Tibial artery (tissue), 4 donors: ENCODE results near the gene NDRG4.

Source experiments
- DNase-seq, 2 donors: peaks; one replicate each; pipeline ENCODE4 v3.0.0-alpha.2; 2019
- H3K27ac ChIP-seq, 2 donors: fragments of 200-600 bp; sonication (generic) in 1 of 2; 1 replicate in 1 of 2; 2 replicates in 1 of 2; pipeline ENCODE4 v1.5.1; 2018 to 2019; ENCODE audit warnings: mild to moderate bottlenecking in 1 of 2
- H3K27me3 ChIP-seq, 2 donors: fragments of 200-600 bp; sonication (generic) in 1 of 2; one replicate each; pipeline versions ENCODE4 v1.5.1 to v1.6.0; 2016 to 2019
- H3K36me3 ChIP-seq, 3 donors: fragments of 200-600 bp; sonication (generic) in 2 of 3; one replicate each; pipeline ENCODE4 v1.5.1; 2016 to 2019; ENCODE audit warnings: mild to moderate bottlenecking in 2 of 3
- H3K4me1 ChIP-seq, 4 donors: fragments of 200-600 bp; sonication (generic) in 2 of 4; 1 replicate in 3 of 4; 2 replicates in 1 of 4; pipeline ENCODE4 v1.5.1; 2016 to 2019
- H3K4me3 ChIP-seq, 2 donors: fragments of 200-600 bp; sonication (generic) in 1 of 2; 1 replicate in 1 of 2; 2 replicates in 1 of 2; pipeline ENCODE4 v1.5.1; 2018 to 2019; ENCODE audit warnings: mild to moderate bottlenecking in 2 of 2
- H3K9me3 ChIP-seq, 3 donors: fragments of 200-600 bp; sonication (generic) in 1 of 3; one replicate each; pipeline ENCODE4 v1.5.1; 2016 to 2019
- CTCF ChIP-seq, 2 experiments: fragments of 200-600 bp in 1 of 2; fragments of 450-650 bp in 1 of 2; IDR thresholded peaks; one replicate each; pipeline ENCODE4 v1.5.1; 2017 to 2019; ENCODE audit warnings: antibody characterized with exemption in 2 of 2, mild to moderate bottlenecking in 1 of 2, moderate library complexity in 1 of 2
- intact Hi-C: fragments of 100-400 bp; cut with DNase I; formaldehyde crosslinking; loops from one replicate; pipeline ENCODE4 v1.15.0; 2023; ENCODE audit warnings: low total_unique reads

The NDRG4 gene

GRCh38 chr16:58494981-58495520 is 4.9 kb upstream of the NDRG4 start:
- intact Hi-C loops: no loop called here
- peak in 1 of 2 experiments; percentile 32 for TF ChIP-seq CTCF (IDR thresholded peaks at IDR 0.05)
- peak; percentile 64 to 77 for DNase-seq
- Histone ChIP-seq H3K4me1 (peaks cover 0 to 12% (median 4%) of the 10 kb centered on the region in 4 donors), H3K4me3 (peak overlapping the region in 1 of 2 donors; percentile 24), H3K9me3 (no peaks in the 10 kb centered on the region), H3K27me3 (peaks cover 0 to 7% of the 10 kb centered on the region in 2 donors), H3K27ac (no peak overlapping the region), H3K36me3 (no peaks in the 10 kb centered on the region)

DNA sequence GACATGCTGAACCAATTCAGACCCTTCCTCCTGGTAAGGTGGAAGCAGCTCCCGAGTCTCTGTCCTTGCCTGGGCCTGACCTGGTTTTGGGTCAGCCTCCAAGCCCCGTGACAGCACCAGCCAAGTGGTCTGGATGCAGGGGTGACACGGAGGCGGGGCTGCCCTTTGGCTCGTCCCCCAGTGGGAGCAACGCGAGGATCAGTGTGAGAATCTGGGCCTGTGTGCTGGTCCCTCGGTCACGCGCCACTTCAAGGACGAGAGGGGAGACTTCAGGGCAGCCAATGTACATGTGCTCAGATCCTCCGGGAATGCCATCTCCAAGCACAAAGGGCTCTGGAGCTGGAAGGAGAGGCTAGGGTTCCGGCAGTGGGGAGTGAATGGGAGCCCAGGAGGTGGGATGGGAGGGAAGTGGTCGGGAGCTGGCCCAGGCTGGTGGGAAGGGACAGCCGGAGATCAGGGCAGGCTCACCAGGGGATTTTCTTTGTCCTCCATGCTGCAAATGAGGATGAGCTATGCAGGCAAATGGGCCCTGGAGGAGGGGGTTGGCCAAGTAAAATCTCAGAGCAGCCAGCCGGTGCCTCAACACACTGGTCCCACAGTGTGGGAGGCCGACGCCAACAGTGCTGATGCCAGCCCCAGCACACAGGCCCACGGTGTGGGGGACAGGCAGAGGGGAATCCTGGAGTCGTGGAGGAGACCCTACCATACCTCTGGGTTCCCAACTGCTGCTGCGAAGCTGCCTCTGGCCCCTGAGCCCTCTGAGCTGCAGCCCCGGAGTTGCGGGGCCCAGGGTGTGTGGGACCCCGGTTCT is 4.2 kb upstream of the NDRG4 start:
- no peaks in the 10 kb centered on the region for H3K36me3 ChIP-seq
- intact Hi-C loops: no loop called here
- TF ChIP-seq CTCF (IDR thresholded peaks at IDR 0.05): no peak

DNA sequence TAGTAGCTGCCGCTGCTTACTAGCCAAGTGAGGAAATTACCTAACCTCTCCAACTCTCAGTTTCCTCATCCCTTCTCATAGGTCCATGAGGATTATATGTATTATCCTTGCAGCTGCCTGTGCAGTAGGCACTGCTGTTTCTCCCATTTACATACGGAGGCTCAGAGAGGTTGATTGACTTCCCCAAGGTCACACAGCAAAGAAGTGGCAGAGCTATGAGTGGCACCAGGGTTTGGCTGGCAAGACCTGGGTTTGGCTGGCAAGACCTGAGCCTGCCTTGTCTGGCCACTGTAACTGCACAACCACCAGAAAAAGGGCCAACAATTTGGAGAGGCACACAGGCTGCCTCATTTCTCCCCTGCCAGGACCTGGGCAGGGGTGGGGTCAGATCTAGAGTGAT is 2.5 kb upstream of the NDRG4 start:
- Histone ChIP-seq H3K4me1 (peaks cover 0 to 27% (median 12%) of the 10 kb centered on the region in 4 donors), H3K36me3 (no peaks in the 10 kb centered on the region), H3K27me3 (peaks cover 0 to 31% of the 10 kb centered on the region in 2 donors), H3K27ac (no peak overlapping the region), H3K4me3 (no peak overlapping the region), H3K9me3 (no peaks in the 10 kb centered on the region)
- TF ChIP-seq CTCF (IDR thresholded peaks at IDR 0.05): no peak
- intact Hi-C loops: no loop called here
- DNase-seq: peak in 1 of 2 donors; percentile 11

More for the DNA sequence above, 4.2 kb upstream of the NDRG4 start:
- Histone ChIP-seq H3K27me3 (peaks cover 0 to 14% of the 10 kb centered on the region in 2 donors), H3K27ac (no peak overlapping the region), H3K9me3 (no peaks in the 10 kb centered on the region), H3K4me3 (peak overlapping the region in 1 of 2 donors; percentile 24), H3K4me1 (peaks cover 0 to 18% (median 7%) of the 10 kb centered on the region in 4 donors)
- DNase-seq: no peak

DNA sequence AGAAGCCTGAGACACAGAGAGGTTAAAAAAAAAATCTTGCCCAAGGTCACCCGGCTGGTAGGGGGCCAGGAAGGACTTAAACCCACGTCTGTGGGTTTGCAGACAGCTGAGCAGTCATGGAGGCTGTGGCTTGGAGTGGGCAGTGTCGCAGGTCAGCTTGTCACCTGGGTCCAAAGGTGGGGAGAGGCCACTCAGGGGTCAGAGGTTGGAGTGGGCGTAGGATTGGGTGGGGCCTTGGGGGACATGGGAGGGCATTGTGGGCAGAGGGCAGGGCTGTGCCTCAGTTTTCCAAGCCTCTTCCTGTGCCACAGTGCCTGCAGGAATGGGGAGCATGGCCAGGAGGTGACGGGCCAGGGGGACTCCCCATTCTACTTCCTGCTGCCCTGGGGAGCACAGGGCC is 2.0 kb upstream of the NDRG4 start:
- DNase-seq: peak in 1 of 2 donors; percentile 39
- no peak for TF ChIP-seq CTCF (IDR thresholded peaks at IDR 0.05)
- no peak overlapping the region for H3K27ac ChIP-seq
- H3K4me3 ChIP-seq: no peak overlapping the region
- H3K9me3 ChIP-seq: no peaks in the 10 kb centered on the region
- peaks cover 0 to 27% (median 12%) of the 10 kb centered on the region in 4 donors for H3K4me1 ChIP-seq
- no peaks in the 10 kb centered on the region for H3K36me3 ChIP-seq
- H3K27me3 ChIP-seq: peaks cover 0 to 32% of the 10 kb centered on the region in 2 donors
- intact Hi-C loops: no loop called here

GRCh38 chr16:58498341-58499091 is 1.4 kb upstream of the NDRG4 start:
- H3K27me3 ChIP-seq: peaks cover 0 to 38% of the 10 kb centered on the region in 2 donors
- no peak overlapping the region for H3K27ac ChIP-seq
- H3K4me3 ChIP-seq: no peak overlapping the region
- TF ChIP-seq CTCF (IDR thresholded peaks at IDR 0.05): no peak
- DNase-seq: peak in 1 of 2 donors; percentile 52
- intact Hi-C loops: no loop called here
- H3K9me3 ChIP-seq: no peaks in the 10 kb centered on the region
- peaks cover 0 to 27% (median 12%) of the 10 kb centered on the region in 4 donors for H3K4me1 ChIP-seq
- no peaks in the 10 kb centered on the region for H3K36me3 ChIP-seq
